ENCODE results near the gene MYZAP. TPM values are rescaled to one million over a fixed set of nuclear protein-coding genes. Genes with fewer than 3 reads are reported as not detected.
A peak's percentile ranks its signal among the peaks of the same experiment; 100 is the strongest.
"Not testable (repeated sequence)": the region's sequence is repeated elsewhere in the genome, so short reads cannot be mapped to it uniquely, and the experiment has no call there.

The MYZAP gene
- total RNA-seq, 1 donor from 2014 or later = 1.6 TPM

GRCh38 chr15:57615951-57616496 lies 24.3 kb downstream of the MYZAP start:
- FAIRE-seq; DNase-seq (ENCODE audit: low spot score in 2 of 2): not testable (repeated sequence)

GRCh38 chr15:57618325-57618724 lies 26.6 kb downstream of the MYZAP start:
- DNase-seq (ENCODE audit: low spot score in 2 of 2) = no peak
- FAIRE-seq = no peak

GRCh38 chr15:57619746-57620145 lies 28.0 kb downstream of the MYZAP start:
- FAIRE-seq = no peak

GRCh38 chr15:57624730-57625129 lies 33.0 kb downstream of the MYZAP start:
- DNase-seq (ENCODE audit: low spot score in 2 of 2) (no peak), FAIRE-seq (no peak)

More at GRCh38 chr15:57619746-57620145, 28.0 kb downstream of the MYZAP start:
- DNase-seq (ENCODE audit: low spot score in 2 of 2) = no peak

GRCh38 chr15:57625703-57626448 lies 34.2 kb downstream of the MYZAP start:
- no peak for DNase-seq (ENCODE audit: low spot score in 2 of 2)
- no peak for FAIRE-seq

- FAIRE-seq (no peak), DNase-seq (ENCODE audit: low spot score in 2 of 2) (no peak)
Measured at GRCh38 chr15:57626713-57627440, 35.2 kb downstream of the MYZAP start.

- FAIRE-seq (no peak), DNase-seq (ENCODE audit: low spot score in 2 of 2) (no peak)
Measured at GRCh38 chr15:57631386-57632110, 39.8 kb downstream of the MYZAP start.

- no peak for FAIRE-seq
Measured at GRCh38 chr15:57634290-57634689, 42.6 kb downstream of the MYZAP start.

GRCh38 chr15:57635300-57635909 lies 43.7 kb downstream of the MYZAP start:
- no peak for FAIRE-seq
- DNase-seq (ENCODE audit: low spot score in 2 of 2) = no peak

More at GRCh38 chr15:57634290-57634689, 42.6 kb downstream of the MYZAP start:
- no peak for DNase-seq (ENCODE audit: low spot score in 2 of 2)

GRCh38 chr15:57637846-57638245 lies 46.1 kb downstream of the MYZAP start:
- FAIRE-seq = no peak
- no peak for DNase-seq (ENCODE audit: low spot score in 2 of 2)

GRCh38 chr15:57639306-57639705 lies 47.6 kb downstream of the MYZAP start:
- no peak for DNase-seq (ENCODE audit: low spot score in 2 of 2)
- no peak for FAIRE-seq

GRCh38 chr15:57640930-57641682 lies 49.4 kb downstream of the MYZAP start:
- peak; percentile 15 to 35 for DNase-seq (ENCODE audit: low spot score in 2 of 2)
- peak; percentile 33 for FAIRE-seq

GRCh38 chr15:57643826-57644225 lies 52.1 kb downstream of the MYZAP start:
- no peak for FAIRE-seq
- no peak for DNase-seq (ENCODE audit: low spot score in 2 of 2)

GRCh38 chr15:57646087-57646486 lies 54.4 kb downstream of the MYZAP start:
- no peak for FAIRE-seq
- DNase-seq (ENCODE audit: low spot score in 2 of 2) = no peak

- DNase-seq (ENCODE audit: low spot score in 2 of 2) (no peak), FAIRE-seq (no peak)
Measured at GRCh38 chr15:57647071-57647790, 55.5 kb downstream of the MYZAP start.

- DNase-seq (ENCODE audit: low spot score in 2 of 2) = no peak
- FAIRE-seq = no peak
Measured at GRCh38 chr15:57647791-57648130, 56.1 kb downstream of the MYZAP start.

- DNase-seq (ENCODE audit: low spot score in 2 of 2) = no peak
- no peak for FAIRE-seq
Measured at GRCh38 chr15:57649138-57649537, 57.4 kb downstream of the MYZAP start.

GRCh38 chr15:57651445-57651844 lies 59.7 kb downstream of the MYZAP start:
- FAIRE-seq (no peak), DNase-seq (ENCODE audit: low spot score in 2 of 2) (no peak)

- peak in 1 of 2 donors; percentile 7 for DNase-seq (ENCODE audit: low spot score in 2 of 2)
- FAIRE-seq = peak; percentile 13
Measured at GRCh38 chr15:57652481-57652880, 60.8 kb downstream of the MYZAP start.

All from frontal cortex (tissue), 4 donors.